Fibroblast of lung (primary cell): Measurements from ENCODE around the gene MBNL2.

Source experiments
- EZH2 ChIP-seq: IDR thresholded peaks from 2 replicates; pipeline ENCODE4 v1.5.1; 2012; ENCODE audit warnings: low read length, control low read depth, mild to moderate bottlenecking; ENCODE audit errors: missing control alignments
- TF ChIP-seq, protein P1 (sequence below), 2 donors: IDR thresholded peaks in 1 of 2; conservative IDR thresholded peaks in 1 of 2; 1 replicate in 1 of 2; 2 replicates in 1 of 2; pipeline ENCODE4 v1.5.1; 2011 to 2012; ENCODE audit warnings: low read length in 2 of 2, control low read depth in 1 of 2, inconsistent platforms in 1 of 2, low read depth in 1 of 2, mild to moderate bottlenecking in 1 of 2

DNA sequence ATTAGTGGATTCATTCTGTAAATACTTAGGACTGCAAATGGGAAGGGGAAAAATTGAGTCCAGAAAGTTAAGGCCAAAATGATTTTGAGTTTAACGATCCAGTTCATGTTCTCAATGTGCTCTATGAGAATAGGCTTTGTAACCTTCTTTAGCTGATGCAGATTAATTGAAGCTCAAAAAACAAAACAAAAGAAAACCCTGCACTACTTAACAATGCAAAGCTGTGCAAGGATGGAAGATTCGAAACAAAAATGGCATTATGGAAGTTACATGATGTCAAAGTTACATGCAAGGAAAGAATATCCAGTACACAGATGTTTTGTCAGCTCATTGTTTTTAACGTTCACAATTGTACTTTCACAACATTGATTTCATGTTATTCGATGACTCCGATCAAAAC is 132.7 kb downstream of the MBNL2 start:
- TF ChIP-seq, protein P1, sequence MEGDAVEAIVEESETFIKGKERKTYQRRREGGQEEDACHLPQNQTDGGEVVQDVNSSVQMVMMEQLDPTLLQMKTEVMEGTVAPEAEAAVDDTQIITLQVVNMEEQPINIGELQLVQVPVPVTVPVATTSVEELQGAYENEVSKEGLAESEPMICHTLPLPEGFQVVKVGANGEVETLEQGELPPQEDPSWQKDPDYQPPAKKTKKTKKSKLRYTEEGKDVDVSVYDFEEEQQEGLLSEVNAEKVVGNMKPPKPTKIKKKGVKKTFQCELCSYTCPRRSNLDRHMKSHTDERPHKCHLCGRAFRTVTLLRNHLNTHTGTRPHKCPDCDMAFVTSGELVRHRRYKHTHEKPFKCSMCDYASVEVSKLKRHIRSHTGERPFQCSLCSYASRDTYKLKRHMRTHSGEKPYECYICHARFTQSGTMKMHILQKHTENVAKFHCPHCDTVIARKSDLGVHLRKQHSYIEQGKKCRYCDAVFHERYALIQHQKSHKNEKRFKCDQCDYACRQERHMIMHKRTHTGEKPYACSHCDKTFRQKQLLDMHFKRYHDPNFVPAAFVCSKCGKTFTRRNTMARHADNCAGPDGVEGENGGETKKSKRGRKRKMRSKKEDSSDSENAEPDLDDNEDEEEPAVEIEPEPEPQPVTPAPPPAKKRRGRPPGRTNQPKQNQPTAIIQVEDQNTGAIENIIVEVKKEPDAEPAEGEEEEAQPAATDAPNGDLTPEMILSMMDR (conservative IDR thresholded peaks at IDR 0.05 in 1 of 2, IDR thresholded peaks at IDR 0.05 in 1 of 2; ENCODE audit: low read depth in 1 of 2, low read length in 2 of 2), result no peak
- TF ChIP-seq EZH2, result no peak
